ENCODE measurements around the gene B4GALNT4. TPM values are rescaled to one million over a fixed set of nuclear protein-coding genes. Genes with fewer than 3 reads are reported as not detected.
"Not testable (repeated sequence)": the region's sequence is repeated elsewhere in the genome, so short reads cannot be mapped to it uniquely, and the experiment has no call there.

Gene B4GALNT4
- total RNA-seq, 1 donor from 2014 or later, result not detected

DNA sequence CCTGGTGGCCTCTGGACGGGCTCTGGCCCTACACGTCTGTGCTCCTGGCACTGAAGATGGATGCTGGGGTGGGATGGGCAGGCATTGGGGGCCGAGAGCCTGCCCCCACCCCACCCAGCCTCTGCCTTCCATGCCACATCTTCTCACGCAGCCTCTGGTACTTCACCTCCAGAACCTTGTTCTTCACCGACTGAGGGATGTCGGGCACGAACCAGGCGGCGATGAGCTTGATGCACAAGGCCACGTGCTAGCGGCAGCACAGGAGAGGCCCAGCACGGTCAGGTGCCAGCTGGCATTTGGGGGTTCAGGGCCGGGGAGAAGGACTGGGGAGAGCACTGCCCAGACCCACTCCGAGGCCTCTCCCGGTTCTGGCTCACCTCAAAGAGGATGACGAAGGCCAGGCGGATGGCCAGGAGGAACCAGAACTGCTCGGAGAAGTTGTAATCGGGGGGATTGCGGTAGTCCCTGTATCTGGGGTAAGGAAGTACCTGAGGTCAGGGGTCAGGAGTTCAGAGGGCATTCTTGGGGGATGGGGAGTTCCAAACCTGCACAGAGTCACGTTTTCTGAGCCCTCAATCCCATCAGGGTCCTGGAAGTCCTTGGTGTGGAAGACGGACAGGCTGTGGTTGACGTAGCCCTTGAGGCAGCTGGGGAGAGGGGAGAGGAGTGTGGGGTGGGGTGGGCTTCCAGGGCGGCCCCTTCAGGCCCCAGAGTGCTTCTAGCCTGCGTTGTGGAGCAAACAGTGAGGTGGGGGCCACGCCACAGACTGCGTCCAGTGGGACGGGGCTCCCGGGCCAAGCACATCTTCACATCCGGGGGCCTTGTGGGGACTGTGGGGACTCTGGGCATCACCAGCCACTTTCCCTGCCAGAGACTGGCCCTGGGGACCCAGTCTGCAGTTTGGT, 49.3 kb downstream of the B4GALNT4 start:
- DNase-seq (ENCODE audit: low spot score), result no peak

DNA sequence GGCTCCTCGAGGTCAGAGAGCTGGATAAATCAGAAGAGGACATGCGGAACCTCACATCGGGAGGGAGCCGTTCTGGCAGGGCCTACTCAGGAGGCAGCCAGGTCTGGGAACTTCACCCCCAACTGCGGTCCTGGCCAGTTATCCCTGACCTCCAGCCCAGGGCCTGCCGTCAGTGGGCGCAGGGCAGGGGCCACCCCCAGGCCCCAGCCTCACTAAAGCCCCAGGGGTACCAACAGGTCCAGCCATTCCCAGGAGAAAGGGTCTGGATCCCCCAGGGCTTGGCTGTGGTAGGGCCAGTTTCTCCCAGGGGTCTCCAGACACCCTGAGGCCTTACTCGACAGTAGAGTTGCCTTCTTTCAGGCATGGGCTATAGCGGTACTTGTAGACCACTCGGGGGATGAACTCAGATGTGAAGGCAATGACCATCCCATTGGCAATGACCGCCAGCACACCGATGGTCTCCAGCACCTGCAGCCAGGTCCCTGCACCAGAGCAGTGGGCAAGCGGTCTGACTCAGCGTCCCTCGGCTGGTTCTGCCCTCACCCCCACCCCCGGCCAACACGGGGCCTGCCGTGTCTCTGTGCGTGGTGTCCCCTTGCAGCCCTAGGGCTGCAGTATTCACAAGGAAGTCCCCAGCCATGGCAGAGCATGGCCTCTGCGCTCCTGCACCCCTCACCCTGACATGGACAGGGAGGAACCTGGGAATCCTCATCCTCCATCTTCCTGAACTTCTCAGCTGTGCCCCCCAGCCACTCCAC, 50.1 kb downstream of the B4GALNT4 start:
- DNase-seq (ENCODE audit: low spot score), result no peak

DNA sequence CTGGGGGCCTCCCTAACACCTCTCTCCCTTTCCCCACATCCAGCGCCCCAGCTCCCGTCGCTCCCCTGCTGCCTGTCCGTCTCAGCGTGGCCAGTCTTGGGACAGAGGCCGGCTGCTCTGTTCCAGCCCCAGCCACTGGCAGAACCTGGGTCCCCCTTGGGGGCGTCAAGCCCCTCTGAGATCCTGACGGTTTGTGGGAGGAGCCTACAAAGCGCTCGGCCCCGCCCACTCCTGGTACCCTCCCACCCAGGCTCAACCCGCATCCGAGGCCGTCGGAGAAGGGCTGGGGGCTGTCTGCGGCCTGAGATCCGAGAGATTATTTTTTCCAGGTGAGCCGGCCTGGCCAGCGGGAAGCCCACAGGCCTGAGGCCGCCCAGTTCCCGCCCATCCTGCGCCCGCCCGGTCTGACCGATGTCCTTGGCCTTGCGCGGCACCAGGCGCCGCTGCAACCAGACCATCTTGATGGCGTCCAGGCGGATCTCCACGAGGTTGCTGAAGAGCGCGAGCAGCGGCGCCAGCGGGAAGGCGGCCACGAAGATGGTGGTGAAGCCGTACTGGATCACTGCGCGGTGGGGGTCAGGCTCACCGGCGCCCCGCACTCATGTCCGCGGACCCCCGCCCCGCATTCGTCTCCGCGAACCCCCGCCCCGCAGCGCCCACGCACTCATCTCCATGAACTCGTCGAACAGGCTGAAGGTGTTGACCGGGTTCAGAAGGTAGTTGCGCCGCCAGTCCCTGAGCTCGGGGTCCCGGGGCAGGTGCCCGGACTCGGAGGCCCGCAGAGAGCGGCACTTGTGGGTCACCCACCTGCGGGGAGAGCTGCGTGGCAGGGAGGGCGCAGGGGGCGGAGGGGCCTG, 51.0 kb downstream of the B4GALNT4 start:
- no peak for DNase-seq (ENCODE audit: low spot score)

DNA sequence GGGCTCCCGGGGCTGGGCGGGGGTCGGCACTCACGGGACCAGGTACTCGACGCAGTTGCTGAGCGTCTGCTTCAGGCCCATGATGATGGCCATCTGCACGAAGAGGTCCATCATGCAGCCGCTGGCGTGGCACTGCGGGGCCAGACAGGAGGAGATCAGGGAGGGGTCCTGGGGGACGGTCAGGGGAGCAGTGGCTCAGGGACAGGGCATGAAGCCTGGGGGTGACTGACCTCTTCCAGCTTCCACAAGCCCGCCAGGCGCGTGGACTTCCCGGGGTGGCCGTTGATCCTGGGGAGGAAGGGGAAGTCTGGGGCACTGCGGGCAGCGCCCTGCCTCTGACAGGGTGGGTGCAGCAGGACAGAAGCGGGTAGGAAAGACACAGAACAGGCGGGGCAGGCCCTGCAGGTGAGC, 51.6 kb downstream of the B4GALNT4 start:
- no peak for DNase-seq (ENCODE audit: low spot score)

DNA sequence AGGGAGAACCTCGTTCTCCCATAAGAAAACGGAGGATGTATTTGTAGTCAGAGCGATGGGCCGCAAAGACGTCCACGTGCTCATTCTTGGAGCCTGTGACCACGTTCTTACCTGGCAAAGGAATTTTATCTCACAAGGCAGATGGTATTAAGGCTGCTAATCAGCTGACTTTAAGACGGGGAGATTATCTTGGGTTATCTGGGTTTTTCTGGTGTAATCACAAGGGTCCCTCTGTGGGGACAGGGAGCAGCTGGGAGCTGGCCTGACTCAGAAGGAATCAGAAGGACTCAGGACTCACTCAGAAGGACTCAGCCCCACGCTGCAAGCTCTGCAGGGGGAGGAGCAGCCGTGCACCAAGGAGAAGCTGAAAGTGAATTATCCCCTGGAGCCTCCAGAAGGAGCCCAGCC, 53.0 kb downstream of the B4GALNT4 start:
- DNase-seq (ENCODE audit: low spot score), result no peak

DNA sequence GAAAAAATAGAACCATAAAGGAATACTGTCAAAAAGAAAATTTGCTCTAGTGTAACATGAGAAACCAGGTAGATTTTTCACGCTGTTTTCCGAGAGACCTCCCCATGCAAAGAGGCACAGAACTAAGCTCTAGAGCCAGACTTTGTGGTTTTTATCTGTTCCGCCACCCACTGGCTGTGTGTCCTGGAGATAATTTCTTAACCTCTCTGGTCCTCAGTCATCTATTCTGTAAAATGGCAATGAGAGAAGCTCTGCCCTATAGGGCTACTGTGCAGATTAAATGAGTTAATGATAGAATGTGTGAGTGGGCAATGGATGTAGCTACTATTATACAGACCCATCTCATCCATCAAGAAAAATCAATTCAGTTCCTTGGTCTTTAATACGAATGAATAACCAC, 54.9 kb downstream of the B4GALNT4 start:
- DNase-seq (ENCODE audit: low spot score), result no peak

DNA sequence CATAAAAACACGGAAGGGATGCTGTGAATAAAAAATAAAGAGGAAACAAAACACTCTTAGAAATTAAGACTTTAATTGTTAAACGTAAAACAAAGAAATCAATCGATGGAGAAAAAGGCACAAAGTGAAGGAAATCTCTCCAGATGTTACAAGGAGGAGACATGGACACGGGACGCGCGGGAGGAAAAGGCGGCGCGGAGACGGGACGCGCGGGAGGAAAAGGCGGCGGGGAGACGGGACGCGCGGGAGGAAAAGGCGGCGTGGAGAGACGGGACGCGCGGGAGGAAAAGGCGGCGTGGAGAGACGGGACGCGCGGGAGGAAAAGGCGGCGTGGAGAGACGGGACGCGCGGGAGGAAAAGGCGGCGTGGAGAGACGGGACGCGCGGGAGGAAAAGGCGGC, 55.5 kb downstream of the B4GALNT4 start:
- DNase-seq (ENCODE audit: low spot score), result not testable (repeated sequence)

DNA sequence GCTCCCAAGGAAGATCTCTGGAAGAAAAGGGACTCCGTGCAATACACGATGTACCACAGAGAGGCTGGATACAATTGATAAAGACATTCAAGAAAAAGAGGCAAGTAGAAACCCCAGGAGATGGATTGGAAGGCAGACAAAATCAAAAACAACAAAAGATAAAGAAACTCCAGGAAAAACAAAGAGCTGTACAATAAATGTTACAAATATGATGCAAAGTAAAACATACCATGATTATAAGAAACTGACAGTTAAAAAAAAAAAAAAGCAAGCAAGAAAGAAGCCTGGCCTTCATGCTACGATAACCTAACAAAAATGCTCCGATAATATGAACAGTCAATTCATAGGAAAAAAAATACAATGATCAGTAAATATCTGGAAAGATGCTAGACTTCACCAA, 56.0 kb downstream of the B4GALNT4 start:
- DNase-seq (ENCODE audit: low spot score), result no peak

DNA sequence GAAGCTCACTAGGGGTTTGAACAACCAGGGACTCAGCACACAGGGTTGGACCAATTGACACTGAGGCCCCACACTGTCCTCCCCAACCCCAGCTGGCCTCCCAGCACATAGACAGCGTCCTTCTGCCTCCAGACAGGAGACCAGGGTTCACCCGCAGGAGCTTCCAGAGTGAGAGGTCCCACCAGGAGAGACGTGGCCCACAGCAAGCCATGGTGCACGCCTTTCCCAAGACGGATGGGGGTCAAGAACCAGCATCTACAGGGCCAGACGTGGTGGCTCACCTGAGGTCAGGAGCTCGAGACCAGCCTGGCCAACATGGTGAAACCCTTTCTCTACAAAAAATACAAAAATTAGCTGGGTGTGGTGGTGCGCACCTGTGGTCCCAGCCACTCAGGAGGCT, 57.6 kb downstream of the B4GALNT4 start:
- DNase-seq (ENCODE audit: low spot score), result no peak

DNA sequence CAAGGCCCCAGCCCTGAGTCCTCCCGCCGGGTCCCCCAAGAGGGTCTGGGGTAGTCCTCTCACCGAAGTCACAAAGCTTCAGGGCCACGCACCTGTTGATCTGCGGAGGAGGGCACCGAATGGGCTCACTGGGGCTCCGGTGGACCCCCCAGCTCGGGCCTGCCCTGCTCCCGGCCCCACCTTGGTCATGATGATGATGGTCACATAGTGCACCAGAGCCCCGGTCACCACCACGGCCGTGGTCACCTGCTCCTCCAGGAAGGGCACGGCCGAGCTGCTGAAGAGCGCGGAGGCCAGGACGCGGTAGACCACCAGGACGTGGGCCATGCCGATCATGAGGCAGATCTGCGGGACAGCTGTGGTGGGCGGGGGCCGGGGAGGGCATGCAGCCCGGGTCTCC, 59.0 kb downstream of the B4GALNT4 start:
- DNase-seq (ENCODE audit: low spot score), result no peak

DNA sequence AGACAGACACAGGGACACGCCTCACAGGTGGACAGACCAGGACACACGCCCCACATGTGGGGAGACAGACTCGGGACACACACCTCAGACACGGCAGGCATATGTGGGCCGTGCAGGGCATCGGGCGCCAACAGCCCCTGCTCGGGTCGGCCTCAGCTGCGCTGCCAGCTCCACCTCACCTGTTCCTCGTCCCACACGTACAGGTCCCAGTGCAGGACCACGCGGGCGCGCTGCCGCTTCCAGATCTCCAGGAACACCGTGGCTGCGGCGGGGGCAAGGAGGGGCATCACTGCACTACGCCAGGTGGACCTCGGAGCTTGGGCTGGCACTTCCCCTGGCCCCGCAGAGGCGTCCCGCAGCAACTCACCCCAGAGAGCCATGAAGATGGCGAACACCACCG, 60.1 kb downstream of the B4GALNT4 start:
- DNase-seq (ENCODE audit: low spot score), result no peak

DNA sequence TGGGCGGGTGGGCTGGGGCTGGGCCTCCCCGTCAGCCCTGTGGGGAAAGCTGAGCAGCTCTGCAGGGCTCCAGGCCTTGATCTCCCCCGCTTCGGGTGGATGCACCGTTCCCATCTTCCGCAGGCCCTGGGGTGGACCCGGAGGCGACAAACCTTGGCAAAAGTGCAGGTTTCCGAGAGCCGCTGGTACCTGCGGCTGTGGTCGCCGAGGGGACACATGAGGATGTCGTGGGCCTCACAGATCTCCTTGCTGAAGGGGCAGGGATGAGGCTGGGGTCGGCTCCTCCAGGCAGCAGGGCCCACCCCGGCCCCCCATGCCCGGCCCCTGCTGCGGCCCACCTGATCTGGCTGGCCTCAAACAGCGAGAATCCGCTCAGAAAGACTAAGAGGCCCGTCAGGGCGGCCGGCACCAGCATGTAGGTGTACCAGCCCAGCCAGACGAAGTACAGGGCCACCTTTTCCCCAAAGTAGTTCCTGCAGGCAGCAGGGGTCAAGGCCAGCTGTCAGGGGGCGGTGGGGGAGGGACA, 60.7 kb downstream of the B4GALNT4 start:
- no peak for DNase-seq (ENCODE audit: low spot score)

Other genes with a start within 250 kb of the B4GALNT4 start
- gene SCGB1C1, start 176.4 kb upstream of the B4GALNT4 start, total RNA-seq, result not detected
- gene BET1L, start 162.1 kb upstream of the B4GALNT4 start, total RNA-seq, result 53.4 TPM
- 107 TPM for gene RIC8A, start 161.8 kb upstream of the B4GALNT4 start, total RNA-seq
- 14.1 TPM for gene SIRT3, start 133.2 kb upstream of the B4GALNT4 start, total RNA-seq
- 100 TPM for gene PSMD13, start 132.5 kb upstream of the B4GALNT4 start, total RNA-seq
- gene NLRP6, start 91.1 kb upstream of the B4GALNT4 start, total RNA-seq, result 1.8 TPM
- 25.2 TPM for gene PGGHG, start 80.4 kb upstream of the B4GALNT4 start, total RNA-seq
- not detected for gene IFITM5, start 70.0 kb upstream of the B4GALNT4 start, total RNA-seq
- gene IFITM2, start 61.7 kb upstream of the B4GALNT4 start, total RNA-seq, result 657 TPM
- gene IFITM1, start 55.5 kb upstream of the B4GALNT4 start, total RNA-seq, result 232 TPM
- 964 TPM for gene IFITM3, start 48.6 kb upstream of the B4GALNT4 start, total RNA-seq
- 1.2 TPM for gene PKP3, start 24.7 kb downstream of the B4GALNT4 start, total RNA-seq
- 25.3 TPM for gene SIGIRR, start 45.5 kb downstream of the B4GALNT4 start, total RNA-seq
- gene ANO9, start 72.5 kb downstream of the B4GALNT4 start, total RNA-seq, result 1.2 TPM
- 26.9 TPM for gene PTDSS2, start 80.8 kb downstream of the B4GALNT4 start, total RNA-seq
- gene RNH1, start 137.7 kb downstream of the B4GALNT4 start, total RNA-seq, result 231 TPM
- gene HRAS, start 166.1 kb downstream of the B4GALNT4 start, total RNA-seq, result 65.2 TPM
- 0.71 TPM for gene LRRC56, start 168.0 kb downstream of the B4GALNT4 start, total RNA-seq
- 0.87 TPM for gene LMNTD2, start 191.2 kb downstream of the B4GALNT4 start, total RNA-seq
- 2.0 TPM for gene RASSF7, start 191.5 kb downstream of the B4GALNT4 start, total RNA-seq
- 29.3 TPM for gene PHRF1, start 207.0 kb downstream of the B4GALNT4 start, total RNA-seq
- 29.1 TPM for gene IRF7, start 246.5 kb downstream of the B4GALNT4 start, total RNA-seq